Islet precursor cell (in vitro differentiated cells): Measurements from ENCODE around the gene SELENOK.

Experiments
- DNase-seq: peaks from one replicate; pipeline ENCODE4 v3.0.0-alpha.2; 2018

Gene SELENOK

GRCh38 chr3:53881691-53882593 lies 9.7 kb downstream of the SELENOK start, which contains the start of gene ACTR8:
Gene ACTR8 (minus strand): TSS chr3:53882152. CDS start chr3:53882101, 51 bp downstream.
- DNase-seq = peak; percentile 98

- DNase-seq = peak; percentile 68
Measured at GRCh38 chr3:53880396-53881345, 11.0 kb downstream of the SELENOK start.

GRCh38 chr3:53865732-53866499 lies 25.7 kb downstream of the SELENOK start:
- DNase-seq = no peak

- DNase-seq = no peak
Measured at GRCh38 chr3:53863145-53863544, 28.5 kb downstream of the SELENOK start.

GRCh38 chr3:53862241-53862640 lies 29.4 kb downstream of the SELENOK start:
- DNase-seq = peak; percentile 37

GRCh38 chr3:53860196-53860595 lies 31.5 kb downstream of the SELENOK start:
- no peak for DNase-seq

GRCh38 chr3:53859178-53859577 lies 32.5 kb downstream of the SELENOK start:
- DNase-seq = peak; percentile 30

GRCh38 chr3:53858096-53858741 lies 33.4 kb downstream of the SELENOK start:
- peak; percentile 29 for DNase-seq

GRCh38 chr3:53856964-53857363 lies 34.7 kb downstream of the SELENOK start:
- peak; percentile 35 for DNase-seq

- peak; percentile 12 for DNase-seq
Measured at GRCh38 chr3:53850895-53851294, 40.8 kb downstream of the SELENOK start.

GRCh38 chr3:53849916-53850315 lies 41.7 kb downstream of the SELENOK start:
- peak; percentile 8 for DNase-seq

- DNase-seq = no peak
Measured at GRCh38 chr3:53846851-53847155, 44.9 kb downstream of the SELENOK start.

GRCh38 chr3:53846134-53846850 lies 45.4 kb downstream of the SELENOK start, which contains the start of the genes CHDH and IL17RB:
Gene CHDH (minus strand): TSS chr3:53846419. CDS start chr3:53824008, 22,411 bp downstream.
Gene IL17RB (plus strand): TSS chr3:53846568. CDS start chr3:53846589, 21 bp downstream.
- DNase-seq = peak; percentile 84

GRCh38 chr3:53845881-53846133 lies 45.9 kb downstream of the SELENOK start:
- DNase-seq = no peak

- DNase-seq = peak; percentile 88
Measured at GRCh38 chr3:53845103-53845880, 46.4 kb downstream of the SELENOK start.

- peak; percentile 71 for DNase-seq
Measured at GRCh38 chr3:53844262-53845102, 47.2 kb downstream of the SELENOK start.

- DNase-seq = peak; percentile 33
Measured at GRCh38 chr3:53843195-53844177, 48.2 kb downstream of the SELENOK start.

- peak; percentile 74 for DNase-seq
Measured at GRCh38 chr3:53842436-53843194, 49.0 kb downstream of the SELENOK start.
